Omental fat pad (tissue), 4 donors: ENCODE data around the gene INA. TPM values are rescaled to one million over a fixed set of nuclear protein-coding genes. Genes with fewer than 3 reads are reported as not detected.
"Not testable (repeated sequence)": the region's sequence is repeated elsewhere in the genome, so short reads cannot be mapped to it uniquely, and the experiment has no call there.

Experiments
- ATAC-seq: fragments of 150-250 bp; one replicate; pipeline ENCODE4 v1.9.1; 2016; ENCODE audit warnings: mild to moderate bottlenecking, moderate library complexity; ENCODE audit not compliant: low FRiP score
- DNase-seq: peaks from one replicate; pipeline ENCODE4 v3.0.0-alpha.2; 2019; ENCODE audit warnings: low spot score
- CTCF ChIP-seq, 3 donors: fragments of 450-650 bp; IDR thresholded peaks; one replicate each; pipeline ENCODE4 v1.5.1; 2016 to 2017; ENCODE audit warnings: antibody characterized with exemption in 3 of 3, mild to moderate bottlenecking in 3 of 3, moderate library complexity in 2 of 3
- total RNA-seq, 4 donors: library from RNA; depleted of rRNA; stranded (reverse); fragments of >200 nt; gene quantifications; one replicate each; pipeline ENCODE4 v1.1.0, GENCODE V29; 2016

The INA gene
- total RNA-seq, 4 donors from 2014 or later = not detected

- peak; percentile 81 for ATAC-seq
- DNase-seq = no peak
- TF ChIP-seq CTCF (IDR thresholded peaks at IDR 0.05) = no peak
These were observed 38.3 kb upstream of the INA start for GRCh38 chr10:103238506-103239252.

GRCh38 chr10:103241262-103242011, 35.5 kb upstream of the INA start:
- DNase-seq (no peak), ATAC-seq (no peak)
- no peak for TF ChIP-seq CTCF (IDR thresholded peaks at IDR 0.05)

- ATAC-seq (peak; percentile 89), DNase-seq (peak; percentile 66)
These were observed 32.2 kb upstream of the INA start for GRCh38 chr10:103244666-103245271.

GRCh38 chr10:103245587-103245986, 31.4 kb upstream of the INA start, which contains the start of gene RPEL1:
RPEL1 (plus strand) TSS chr10:103245887; CDS start chr10:103245997, 110 bp downstream.
- DNase-seq, ATAC-seq: not testable (repeated sequence)

More at GRCh38 chr10:103244666-103245271, 32.2 kb upstream of the INA start:
- peak in 2 of 3 donors; percentile 72 to 82 for TF ChIP-seq CTCF (IDR thresholded peaks at IDR 0.05)

GRCh38 chr10:103246324-103246723, 30.6 kb upstream of the INA start:
- DNase-seq = no peak
- TF ChIP-seq CTCF (IDR thresholded peaks at IDR 0.05) = no peak
- ATAC-seq = no peak

GRCh38 chr10:103254113-103254512, 22.8 kb upstream of the INA start:
- no peak for ATAC-seq

More at GRCh38 chr10:103254113-103254512, 22.8 kb upstream of the INA start:
- no peak for DNase-seq
- no peak for TF ChIP-seq CTCF (IDR thresholded peaks at IDR 0.05)
